GM12892 (cell line): ENCODE results near the gene JAKMIP3.

Experiments used
- POLR2A ChIP-seq: IDR thresholded peaks from 2 replicates; pipeline ENCODE4 v1.6.1; 2011; ENCODE audit warnings: low read depth, low read length, control low read depth
- POLR2AphosphoS5 ChIP-seq: IDR thresholded peaks from 2 replicates; pipeline ENCODE4 v1.6.1; 2011; ENCODE audit warnings: low read depth, low read length, control low read depth
- TAF1 ChIP-seq: IDR thresholded peaks from 2 replicates; pipeline ENCODE4 v1.6.1; 2011; ENCODE audit warnings: low read depth, mild to moderate bottlenecking, control low read depth, low read length, borderline replicate concordance

DNA sequence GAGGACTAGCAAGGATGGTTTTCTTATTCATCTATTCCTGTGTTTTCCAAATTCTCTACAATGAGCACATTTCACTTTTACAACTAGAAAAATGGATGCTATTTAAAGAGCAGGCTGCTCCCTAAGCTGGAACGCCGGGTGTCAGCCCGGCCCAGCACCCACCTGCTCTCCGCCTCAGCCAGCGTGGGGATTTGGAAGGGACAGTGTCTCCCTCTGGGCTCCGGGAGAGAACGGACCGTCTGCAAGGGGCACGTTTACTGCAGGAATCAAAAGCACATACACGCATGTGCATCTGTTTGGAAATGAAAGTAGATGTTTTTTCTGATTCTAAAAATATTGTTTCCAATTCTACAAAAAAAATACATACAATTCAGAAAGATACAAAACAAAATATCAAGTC lies 2.3 kb upstream of the JAKMIP3 start:
- TF ChIP-seq POLR2AphosphoS5 = no peak
- no peak for TF ChIP-seq POLR2A
- TF ChIP-seq TAF1 = no peak
